Uterus (tissue), 2 donors: Measurements from ENCODE around the gene KCNH8.

Experiments used
- POLR2A ChIP-seq, 2 donors: fragments of 450-650 bp; IDR thresholded peaks; one replicate each; pipeline ENCODE4 v1.6.1; 2016; ENCODE audit warnings: antibody characterized with exemption in 2 of 2, mild to moderate bottlenecking in 1 of 2, moderate library complexity in 1 of 2
- TF ChIP-seq, protein P1 (sequence below), 4 experiments: fragments of 200-600 bp in 2 of 4; fragments of 450-650 bp in 2 of 4; sonication (generic) in 2 of 4; IDR thresholded peaks; one replicate each; pipeline ENCODE4 v1.5.1; 2016 to 2019; ENCODE audit warnings: antibody characterized with exemption in 4 of 4, mild to moderate bottlenecking in 2 of 4, moderate library complexity in 1 of 4

DNA sequence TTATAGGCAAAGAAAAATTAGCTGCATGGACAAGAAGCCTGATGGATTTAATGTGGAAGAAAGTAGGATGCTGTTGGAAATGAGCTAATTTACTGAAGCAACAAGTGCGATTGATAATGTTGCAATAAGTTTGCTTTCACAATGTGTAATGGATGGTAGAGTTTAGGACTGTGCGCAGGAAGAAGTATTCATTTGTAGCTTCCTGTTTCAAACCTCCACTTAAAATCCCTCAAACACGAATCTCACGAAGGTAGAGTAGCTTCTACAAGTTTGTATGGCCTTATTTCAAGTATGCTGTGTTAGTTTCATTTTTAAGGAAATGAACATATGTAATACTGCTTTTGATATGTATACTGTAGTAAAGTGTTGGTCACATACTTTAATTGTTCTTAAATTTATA lies 42.3 kb downstream of the KCNH8 start:
- TF ChIP-seq POLR2A (IDR thresholded peaks at IDR 0.05) = no peak
- TF ChIP-seq, protein P1, sequence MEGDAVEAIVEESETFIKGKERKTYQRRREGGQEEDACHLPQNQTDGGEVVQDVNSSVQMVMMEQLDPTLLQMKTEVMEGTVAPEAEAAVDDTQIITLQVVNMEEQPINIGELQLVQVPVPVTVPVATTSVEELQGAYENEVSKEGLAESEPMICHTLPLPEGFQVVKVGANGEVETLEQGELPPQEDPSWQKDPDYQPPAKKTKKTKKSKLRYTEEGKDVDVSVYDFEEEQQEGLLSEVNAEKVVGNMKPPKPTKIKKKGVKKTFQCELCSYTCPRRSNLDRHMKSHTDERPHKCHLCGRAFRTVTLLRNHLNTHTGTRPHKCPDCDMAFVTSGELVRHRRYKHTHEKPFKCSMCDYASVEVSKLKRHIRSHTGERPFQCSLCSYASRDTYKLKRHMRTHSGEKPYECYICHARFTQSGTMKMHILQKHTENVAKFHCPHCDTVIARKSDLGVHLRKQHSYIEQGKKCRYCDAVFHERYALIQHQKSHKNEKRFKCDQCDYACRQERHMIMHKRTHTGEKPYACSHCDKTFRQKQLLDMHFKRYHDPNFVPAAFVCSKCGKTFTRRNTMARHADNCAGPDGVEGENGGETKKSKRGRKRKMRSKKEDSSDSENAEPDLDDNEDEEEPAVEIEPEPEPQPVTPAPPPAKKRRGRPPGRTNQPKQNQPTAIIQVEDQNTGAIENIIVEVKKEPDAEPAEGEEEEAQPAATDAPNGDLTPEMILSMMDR (IDR thresholded peaks at IDR 0.05) = no peak
